Measurements from ENCODE around the gene SNX3. TPM values are rescaled to one million over a fixed set of nuclear protein-coding genes. Genes with fewer than 3 reads are reported as not detected.

The SNX3 gene
- total RNA-seq, 1 experiment from 2014 or later = 110 TPM

DNA sequence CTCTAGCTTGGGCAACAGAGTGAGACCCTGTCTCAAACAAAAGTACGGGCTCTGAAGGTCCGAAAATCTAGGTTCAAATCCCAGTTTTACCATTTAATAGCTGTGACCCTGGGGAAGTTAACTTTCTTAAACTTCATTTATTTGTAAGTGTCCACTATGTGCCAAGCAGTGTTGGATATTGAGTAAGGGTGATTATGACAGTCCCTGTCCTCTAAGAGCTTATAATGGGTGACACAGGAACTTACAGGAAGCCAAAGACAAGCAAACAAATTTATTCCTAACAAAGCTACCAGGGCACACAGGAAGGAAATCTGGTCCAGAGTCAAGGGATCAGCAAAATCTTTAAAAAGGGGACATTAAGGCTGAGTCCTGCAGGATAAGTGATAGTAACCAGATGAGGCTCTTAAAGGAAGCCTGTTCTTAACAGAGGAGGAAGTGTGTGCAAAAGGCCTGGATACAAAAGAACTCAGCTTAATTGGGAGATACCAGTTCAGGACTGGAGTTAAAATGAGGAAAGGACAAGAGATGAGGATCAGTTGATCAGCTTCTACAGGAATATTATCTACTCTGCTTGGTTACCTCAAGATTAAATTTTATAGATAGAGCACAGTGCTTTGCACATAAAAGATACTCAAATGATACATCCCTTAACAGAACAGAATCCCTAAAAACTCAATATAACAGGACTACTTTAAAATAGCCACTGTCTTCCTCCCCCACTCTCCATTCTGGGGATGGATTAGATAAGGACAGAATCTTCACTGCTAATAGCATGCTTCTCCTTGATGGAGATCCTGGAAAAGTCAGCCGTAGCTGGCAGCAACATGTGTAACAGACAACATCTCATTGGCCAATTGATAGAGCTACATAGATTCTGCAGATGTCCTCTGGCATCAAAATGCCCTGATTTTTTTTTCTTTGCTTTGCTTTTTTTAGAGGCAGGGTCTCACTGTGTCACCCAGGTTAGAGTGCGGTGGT is 6.1 kb downstream of the SNX3 start:
- no peaks in the 10 kb centered on the region for H3K36me3 ChIP-seq (ENCODE audit: low read depth, low read length)

GRCh38 chr6:108253241-108253640 is 7.6 kb downstream of the SNX3 start:
- Histone ChIP-seq H3K9me3 (ENCODE audit: low read length) (no peaks in the 10 kb centered on the region), H3K36me3 (ENCODE audit: low read depth, low read length) (no peaks in the 10 kb centered on the region), H3K9me2 (replicated peaks; ENCODE audit: low read length) (no peaks in the 10 kb centered on the region), H2AFZ (ENCODE audit: low read length) (no peak overlapping the region), H3K4me1 (ENCODE audit: insufficient read depth, low read length) (no peaks in the 10 kb centered on the region), H4K20me1 (ENCODE audit: low read length) (peaks cover 4% of the 10 kb centered on the region; the same call in 1 of the 2 replicates), H3K79me2 (ENCODE audit: low read length) (peaks cover 94% of the 10 kb centered on the region), H3K27ac (ENCODE audit: low read length) (no peak overlapping the region), H3K27me3 (ENCODE audit: low read length) (no peaks in the 10 kb centered on the region), H3K4me2 (ENCODE audit: low read length) (no peak overlapping the region), H3K4me3 (ENCODE audit: low read length) (no peak overlapping the region), H3K9ac (ENCODE audit: low read length) (no peak overlapping the region), H3F3A (ENCODE audit: low read length, unreplicated experiment) (no peaks in the 10 kb centered on the region)
- no peak for ATAC-seq
- DNase-seq = no peak
- no peak for TF ChIP-seq EZH2phosphoT487 (IDR thresholded peaks at IDR 0.05; ENCODE audit: borderline replicate concordance, low read length)
- TF ChIP-seq EZH2 (IDR thresholded peaks at IDR 0.05; ENCODE audit: low read length, unreplicated experiment) = no peak
- TF ChIP-seq, protein P1, sequence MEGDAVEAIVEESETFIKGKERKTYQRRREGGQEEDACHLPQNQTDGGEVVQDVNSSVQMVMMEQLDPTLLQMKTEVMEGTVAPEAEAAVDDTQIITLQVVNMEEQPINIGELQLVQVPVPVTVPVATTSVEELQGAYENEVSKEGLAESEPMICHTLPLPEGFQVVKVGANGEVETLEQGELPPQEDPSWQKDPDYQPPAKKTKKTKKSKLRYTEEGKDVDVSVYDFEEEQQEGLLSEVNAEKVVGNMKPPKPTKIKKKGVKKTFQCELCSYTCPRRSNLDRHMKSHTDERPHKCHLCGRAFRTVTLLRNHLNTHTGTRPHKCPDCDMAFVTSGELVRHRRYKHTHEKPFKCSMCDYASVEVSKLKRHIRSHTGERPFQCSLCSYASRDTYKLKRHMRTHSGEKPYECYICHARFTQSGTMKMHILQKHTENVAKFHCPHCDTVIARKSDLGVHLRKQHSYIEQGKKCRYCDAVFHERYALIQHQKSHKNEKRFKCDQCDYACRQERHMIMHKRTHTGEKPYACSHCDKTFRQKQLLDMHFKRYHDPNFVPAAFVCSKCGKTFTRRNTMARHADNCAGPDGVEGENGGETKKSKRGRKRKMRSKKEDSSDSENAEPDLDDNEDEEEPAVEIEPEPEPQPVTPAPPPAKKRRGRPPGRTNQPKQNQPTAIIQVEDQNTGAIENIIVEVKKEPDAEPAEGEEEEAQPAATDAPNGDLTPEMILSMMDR (conservative IDR thresholded peaks at IDR 0.05; ENCODE audit: low read depth, low read length) = no peak
- no TSS peak for BruUV-seq (replicated peaks)
- ChIA-PET POLR2A (ENCODE audit: unreplicated experiment) (no interaction called here), CTCF (no interaction called here)
- intact Hi-C loops (cut with micrococcal nuclease) = loop anchor here (5.0 kb wide), 1 partner anchor 239 kb away; no protein-coding TSS in a partner anchor

More for the DNA sequence above, 6.1 kb downstream of the SNX3 start:
- Histone ChIP-seq H3K9me2 (replicated peaks; ENCODE audit: low read length) (no peaks in the 10 kb centered on the region), H3F3A (ENCODE audit: low read length, unreplicated experiment) (no peaks in the 10 kb centered on the region), H3K4me2 (ENCODE audit: low read length) (no peak overlapping the region), H3K79me2 (ENCODE audit: low read length) (peaks cover 96% of the 10 kb centered on the region), H3K4me3 (ENCODE audit: low read length) (no peak overlapping the region), H3K27me3 (ENCODE audit: low read length) (no peaks in the 10 kb centered on the region), H2AFZ (ENCODE audit: low read length) (no peak overlapping the region), H3K4me1 (ENCODE audit: insufficient read depth, low read length) (peaks cover 6% of the 10 kb centered on the region; the same call in 1 of the 2 replicates), H3K27ac (ENCODE audit: low read length) (no peak overlapping the region), H4K20me1 (ENCODE audit: low read length) (peaks cover 4% of the 10 kb centered on the region; the same call in 1 of the 2 replicates), H3K9ac (ENCODE audit: low read length) (no peak overlapping the region), H3K9me3 (ENCODE audit: low read length) (no peaks in the 10 kb centered on the region)
- CTCF ChIA-PET = no interaction called here
- intact Hi-C loops (cut with micrococcal nuclease) = loop anchor here (5.0 kb wide), 1 partner anchor 238 kb away; no protein-coding TSS in a partner anchor
- no peak for TF ChIP-seq EZH2 (IDR thresholded peaks at IDR 0.05; ENCODE audit: low read length, unreplicated experiment)
- TF ChIP-seq, protein P1 (conservative IDR thresholded peaks at IDR 0.05; ENCODE audit: low read depth, low read length) = no peak
- ATAC-seq = no peak
- POLR2A ChIA-PET (ENCODE audit: unreplicated experiment) = no interaction called here
- DNase-seq = no peak
- BruUV-seq (replicated peaks) = no TSS peak

DNA sequence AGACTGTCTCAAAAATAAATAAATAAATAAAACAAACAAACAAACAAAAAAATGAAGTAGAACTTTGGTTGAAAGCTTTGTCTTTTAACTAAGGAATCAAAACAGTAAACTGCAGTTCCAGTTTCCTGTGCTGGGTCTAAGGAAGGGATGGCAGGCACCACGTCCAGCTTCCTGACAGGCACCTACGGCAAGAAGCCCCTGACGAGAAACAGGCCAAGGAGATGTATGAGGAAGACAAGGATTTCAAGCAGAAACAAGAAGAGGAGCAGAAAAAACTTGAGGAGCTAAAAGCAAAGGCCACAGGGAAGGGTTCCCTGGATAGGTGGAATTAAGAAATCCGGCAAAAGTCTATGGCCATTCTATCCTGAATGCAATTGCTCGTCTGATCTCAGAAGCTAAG is 8.8 kb downstream of the SNX3 start:
- no peaks in the 10 kb centered on the region for H3K9me3 ChIP-seq (ENCODE audit: low read length)
- no peaks in the 10 kb centered on the region for H3K36me3 ChIP-seq (ENCODE audit: low read depth, low read length)
- no peak for TF ChIP-seq EZH2phosphoT487 (IDR thresholded peaks at IDR 0.05; ENCODE audit: borderline replicate concordance, low read length)
- TF ChIP-seq, protein P1 (conservative IDR thresholded peaks at IDR 0.05; ENCODE audit: low read depth, low read length) = no peak
- no peak for TF ChIP-seq EZH2 (IDR thresholded peaks at IDR 0.05; ENCODE audit: low read length, unreplicated experiment)
- no peaks in the 10 kb centered on the region for H3K27me3 ChIP-seq (ENCODE audit: low read length)
- no peaks in the 10 kb centered on the region for H3K9me2 ChIP-seq (replicated peaks; ENCODE audit: low read length)
- H3K4me2 ChIP-seq (ENCODE audit: low read length) = no peak overlapping the region
- intact Hi-C loops (cut with micrococcal nuclease) = loop anchor here (5.0 kb wide), 1 partner anchor 240 kb away; no protein-coding TSS in a partner anchor
- no peaks in the 10 kb centered on the region for H3K4me1 ChIP-seq (ENCODE audit: insufficient read depth, low read length)
- no peak for ATAC-seq
- no peak for DNase-seq
- peaks cover 4% of the 10 kb centered on the region; the same call in 1 of the 2 replicates for H4K20me1 ChIP-seq (ENCODE audit: low read length)
- BruUV-seq (replicated peaks) = no TSS peak
- ChIA-PET CTCF (no interaction called here), POLR2A (ENCODE audit: unreplicated experiment) (no interaction called here)
- H3F3A ChIP-seq (ENCODE audit: low read length, unreplicated experiment) = no peaks in the 10 kb centered on the region
- H3K4me3 ChIP-seq (ENCODE audit: low read length) = no peak overlapping the region
- H3K79me2 ChIP-seq (ENCODE audit: low read length) = peaks cover 91% of the 10 kb centered on the region
- no peak overlapping the region for H3K9ac ChIP-seq (ENCODE audit: low read length)
- H2AFZ ChIP-seq (ENCODE audit: low read length) = no peak overlapping the region
- no peak overlapping the region for H3K27ac ChIP-seq (ENCODE audit: low read length)
